HL-60 (cell line): ENCODE data around the gene ZNF785.

Experiments used
- CTCF ChIP-seq: IDR thresholded peaks from one replicate; pipeline ENCODE4 v1.5.1; 2011; ENCODE audit warnings: low read length, control low read depth, inconsistent platforms; ENCODE audit not compliant: insufficient read depth
- POLR2AphosphoS5 ChIP-seq: IDR thresholded peaks from 2 replicates; pipeline ENCODE4 v1.6.1; 2012; ENCODE audit warnings: low read depth
- REST ChIP-seq: IDR thresholded peaks from 2 replicates; pipeline ENCODE4 v1.6.1; 2012; ENCODE audit warnings: low read depth; ENCODE audit not compliant: insufficient replicate concordance
- SPI1 ChIP-seq: IDR thresholded peaks from 2 replicates; pipeline ENCODE4 v1.6.1; 2012; ENCODE audit warnings: low read depth, mild to moderate bottlenecking, borderline replicate concordance

DNA sequence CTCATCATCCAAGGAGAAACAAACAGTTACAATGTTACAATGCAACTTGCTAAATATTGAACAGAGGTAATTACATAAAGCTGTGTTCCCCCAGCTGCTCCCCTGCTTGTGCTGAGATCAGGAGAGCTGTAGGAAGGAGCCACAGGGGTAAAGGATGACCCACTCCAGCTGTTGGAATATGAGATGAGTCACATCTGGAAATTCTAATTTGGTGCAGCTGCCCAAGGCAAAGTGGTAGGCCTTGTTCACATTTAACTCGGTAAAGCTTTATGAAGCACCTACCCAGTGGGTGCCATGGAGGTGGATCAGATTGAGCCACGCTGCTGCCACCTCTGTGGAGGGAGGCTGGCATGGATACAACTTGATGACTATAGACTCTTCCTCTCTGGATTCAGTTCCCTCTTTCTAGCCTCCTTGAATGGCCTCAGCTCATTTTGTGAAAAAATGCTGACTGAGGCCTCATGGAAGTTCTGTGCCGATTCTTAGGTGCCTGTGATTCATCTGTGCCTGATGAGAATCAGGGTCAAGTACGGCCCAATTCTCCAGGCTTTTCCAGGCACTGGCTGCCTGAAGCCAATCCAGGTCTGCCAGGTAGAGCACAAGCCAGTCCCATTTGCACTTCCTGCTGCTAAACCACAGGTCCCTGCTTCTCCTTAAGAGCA lies 17.2 kb upstream of the ZNF785 start:
- TF ChIP-seq CTCF = no peak
- no peak for TF ChIP-seq POLR2AphosphoS5
- no peak for TF ChIP-seq REST
- peak; percentile 42; the same call in 1 of the 2 replicates for TF ChIP-seq SPI1
